AG10803 (cell line): ENCODE measurements around the gene TM7SF2.

Source experiments
- DNase-seq: peaks from one replicate; pipeline ENCODE4 v3.0.0; 2010; ENCODE audit warnings: low read depth
- H3K4me3 ChIP-seq: 2 replicates; pipeline ENCODE4 v1.5.1; 2011; ENCODE audit warnings: mild to moderate bottlenecking, low read length, control low read depth
- TF ChIP-seq, protein P1 (sequence below): conservative IDR thresholded peaks from 2 replicates; pipeline ENCODE4 v1.5.1; 2011; ENCODE audit warnings: mild to moderate bottlenecking, low read length, control low read depth, inconsistent platforms

The TM7SF2 gene

DNA sequence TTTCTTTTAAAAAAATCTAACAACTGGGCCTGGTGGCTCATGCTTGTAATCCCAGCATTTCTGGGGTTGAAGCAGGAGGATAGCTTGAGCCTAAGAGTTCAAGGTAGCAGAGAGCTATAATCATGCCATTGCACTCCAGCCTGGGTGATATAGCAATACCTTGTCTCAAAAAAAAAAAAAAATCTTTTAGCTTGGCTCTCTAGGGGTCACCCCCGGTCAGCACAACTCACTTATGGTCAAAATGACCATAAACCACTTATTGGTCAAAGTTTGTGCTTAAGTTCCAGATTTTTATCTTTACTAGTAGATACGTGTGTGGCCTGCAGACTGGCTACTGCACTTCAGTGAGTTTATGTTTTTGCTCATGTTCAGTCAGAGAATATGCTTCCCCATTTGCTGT is 52.0 kb downstream of the TM7SF2 start:
- DNase-seq, result no peak
- no peak overlapping the region for H3K4me3 ChIP-seq
- TF ChIP-seq, protein P1, sequence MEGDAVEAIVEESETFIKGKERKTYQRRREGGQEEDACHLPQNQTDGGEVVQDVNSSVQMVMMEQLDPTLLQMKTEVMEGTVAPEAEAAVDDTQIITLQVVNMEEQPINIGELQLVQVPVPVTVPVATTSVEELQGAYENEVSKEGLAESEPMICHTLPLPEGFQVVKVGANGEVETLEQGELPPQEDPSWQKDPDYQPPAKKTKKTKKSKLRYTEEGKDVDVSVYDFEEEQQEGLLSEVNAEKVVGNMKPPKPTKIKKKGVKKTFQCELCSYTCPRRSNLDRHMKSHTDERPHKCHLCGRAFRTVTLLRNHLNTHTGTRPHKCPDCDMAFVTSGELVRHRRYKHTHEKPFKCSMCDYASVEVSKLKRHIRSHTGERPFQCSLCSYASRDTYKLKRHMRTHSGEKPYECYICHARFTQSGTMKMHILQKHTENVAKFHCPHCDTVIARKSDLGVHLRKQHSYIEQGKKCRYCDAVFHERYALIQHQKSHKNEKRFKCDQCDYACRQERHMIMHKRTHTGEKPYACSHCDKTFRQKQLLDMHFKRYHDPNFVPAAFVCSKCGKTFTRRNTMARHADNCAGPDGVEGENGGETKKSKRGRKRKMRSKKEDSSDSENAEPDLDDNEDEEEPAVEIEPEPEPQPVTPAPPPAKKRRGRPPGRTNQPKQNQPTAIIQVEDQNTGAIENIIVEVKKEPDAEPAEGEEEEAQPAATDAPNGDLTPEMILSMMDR, result no peak
